Loucy (cell line): Measurements from ENCODE around the gene KRTAP4-2.

Experiments
- CTCF ChIP-seq: fragments of 200-600 bp; sonication (generic); conservative IDR thresholded peaks from 2 replicates; pipeline ENCODE4 v1.5.1; 2014; ENCODE audit warnings: mild to moderate bottlenecking, antibody characterized with exemption, low read length
- EZH2phosphoT487 ChIP-seq: fragments of 200-600 bp; IDR thresholded peaks from 2 replicates; pipeline ENCODE4 v1.6.1; 2018; ENCODE audit warnings: antibody characterized with exemption, mild to moderate bottlenecking, moderate library complexity, borderline replicate concordance

- TF ChIP-seq CTCF (no peak), EZH2phosphoT487 (no peak)
Measured at GRCh38 chr17:41212524-41213169, 34.6 kb upstream of the KRTAP4-2 start.
